Body of pancreas (tissue), 4 donors: ENCODE measurements around the gene CSN1S1.

Source experiments
- POLR2A ChIP-seq, 3 donors: fragments of 450-650 bp; IDR thresholded peaks; one replicate each; pipeline ENCODE4 v1.6.1; 2016; ENCODE audit warnings: antibody characterized with exemption in 3 of 3, mild to moderate bottlenecking in 2 of 3
- TF ChIP-seq, protein P1 (sequence below), 7 experiments: fragments of 450-650 bp in 4 of 7; fragments of 200-600 bp in 3 of 7; sonication (generic) in 3 of 7; IDR thresholded peaks; one replicate each; pipeline ENCODE4 v1.5.1; 2016 to 2019; ENCODE audit warnings: antibody characterized with exemption in 7 of 7

DNA sequence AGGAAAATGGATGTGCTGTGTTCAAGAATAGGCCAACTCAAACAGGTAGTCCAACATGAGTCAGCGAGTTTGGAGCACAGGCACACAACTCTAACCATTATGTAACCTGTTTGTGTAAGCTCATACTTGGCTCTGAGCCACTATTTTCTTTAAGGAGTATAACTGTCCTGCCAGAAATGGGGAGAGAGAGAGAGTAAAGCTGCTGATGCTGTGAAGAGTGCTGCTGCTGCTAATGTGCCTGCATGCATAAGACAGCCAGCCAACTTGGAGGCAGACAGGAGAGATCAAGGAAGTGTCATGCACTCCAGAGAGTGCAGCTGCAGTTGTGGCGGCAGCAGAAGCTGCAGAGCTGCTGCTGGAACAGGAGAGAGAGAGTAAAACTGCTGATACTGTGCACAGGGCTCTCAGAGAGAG lies 53.2 kb downstream of the CSN1S1 start:
- no peak for TF ChIP-seq POLR2A (IDR thresholded peaks at IDR 0.05)
- TF ChIP-seq, protein P1, sequence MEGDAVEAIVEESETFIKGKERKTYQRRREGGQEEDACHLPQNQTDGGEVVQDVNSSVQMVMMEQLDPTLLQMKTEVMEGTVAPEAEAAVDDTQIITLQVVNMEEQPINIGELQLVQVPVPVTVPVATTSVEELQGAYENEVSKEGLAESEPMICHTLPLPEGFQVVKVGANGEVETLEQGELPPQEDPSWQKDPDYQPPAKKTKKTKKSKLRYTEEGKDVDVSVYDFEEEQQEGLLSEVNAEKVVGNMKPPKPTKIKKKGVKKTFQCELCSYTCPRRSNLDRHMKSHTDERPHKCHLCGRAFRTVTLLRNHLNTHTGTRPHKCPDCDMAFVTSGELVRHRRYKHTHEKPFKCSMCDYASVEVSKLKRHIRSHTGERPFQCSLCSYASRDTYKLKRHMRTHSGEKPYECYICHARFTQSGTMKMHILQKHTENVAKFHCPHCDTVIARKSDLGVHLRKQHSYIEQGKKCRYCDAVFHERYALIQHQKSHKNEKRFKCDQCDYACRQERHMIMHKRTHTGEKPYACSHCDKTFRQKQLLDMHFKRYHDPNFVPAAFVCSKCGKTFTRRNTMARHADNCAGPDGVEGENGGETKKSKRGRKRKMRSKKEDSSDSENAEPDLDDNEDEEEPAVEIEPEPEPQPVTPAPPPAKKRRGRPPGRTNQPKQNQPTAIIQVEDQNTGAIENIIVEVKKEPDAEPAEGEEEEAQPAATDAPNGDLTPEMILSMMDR (IDR thresholded peaks at IDR 0.05), result no peak
